Osteoblast (primary cell): ENCODE results near the gene RGS5. TPM values are rescaled to one million over a fixed set of nuclear protein-coding genes. Genes with fewer than 3 reads are reported as not detected.
A peak's percentile ranks its signal among the peaks of the same experiment; 100 is the strongest.

Experiments used
- DNase-seq: peaks from one replicate; pipeline ENCODE4 v3.0.0; 2011; ENCODE audit warnings: low spot score, mixed read lengths; ENCODE audit not compliant: insufficient read length; ENCODE audit errors: missing footprints
- H2AFZ ChIP-seq: 2 replicates; pipeline ENCODE4 v1.6.0; 2011; ENCODE audit warnings: mild to moderate bottlenecking, low read length
- H3K27ac ChIP-seq: 2 replicates; pipeline ENCODE4 v1.5.1; 2011; ENCODE audit warnings: mild to moderate bottlenecking, low read depth, low read length, moderate library complexity
- H3K27me3 ChIP-seq: 2 replicates; pipeline ENCODE4 v1.6.0; 2012; ENCODE audit warnings: mild to moderate bottlenecking, control low read depth, inconsistent platforms, low read length, moderate library complexity; ENCODE audit not compliant: insufficient read depth
- H3K36me3 ChIP-seq: 2 replicates; pipeline ENCODE4 v1.5.1; 2011; ENCODE audit warnings: mild to moderate bottlenecking, low read length, control low read depth, moderate library complexity; ENCODE audit not compliant: insufficient read depth
- H3K4me1 ChIP-seq: 2 replicates; pipeline ENCODE4 v1.5.1; 2011; ENCODE audit warnings: mild to moderate bottlenecking, low read length, control low read depth, moderate library complexity; ENCODE audit not compliant: insufficient read depth
- H3K4me2 ChIP-seq: 2 replicates; pipeline ENCODE4 v1.6.0; 2011; ENCODE audit warnings: mild to moderate bottlenecking, low read length; ENCODE audit not compliant: insufficient read depth
- H3K4me3 ChIP-seq: fragments of 200-600 bp; sonication (generic); 3 replicates; pipeline ENCODE4 v1.5.1; 2012; ENCODE audit warnings: mild to moderate bottlenecking, low read length, inconsistent platforms; ENCODE audit not compliant: insufficient read depth
- H3K79me2 ChIP-seq: 2 replicates; pipeline ENCODE4 v1.6.0; 2012; ENCODE audit warnings: mild to moderate bottlenecking, low read length, control low read depth, inconsistent platforms; ENCODE audit not compliant: insufficient read depth
- H3K9me3 ChIP-seq: 2 replicates; pipeline ENCODE4 v1.5.1; 2011; ENCODE audit warnings: low read depth, low read length, control low read depth
- H4K20me1 ChIP-seq: 2 replicates; pipeline ENCODE4 v1.6.0; 2012; ENCODE audit warnings: mild to moderate bottlenecking, low read length, control low read depth; ENCODE audit not compliant: insufficient read depth
- CTCF ChIP-seq: IDR thresholded peaks from 2 replicates; pipeline ENCODE4 v1.5.1; 2011; ENCODE audit warnings: mild to moderate bottlenecking, low read depth, low read length, moderate library complexity; ENCODE audit errors: extremely low read depth
- total RNA-seq: library from RNA; depleted of rRNA; stranded (reverse); fragments of >200 nt; gene quantifications from 2 replicates; pipeline ENCODE4 v1.2.3, GENCODE V29; 2012

Gene RGS5
- total RNA-seq, 1 donor = 1.8 TPM

- Histone ChIP-seq H3K36me3 (no peaks in the 10 kb centered on the region), H3K4me1 (no peaks in the 10 kb centered on the region), H3K27me3 (no peaks in the 10 kb centered on the region), H3K9me3 (no peaks in the 10 kb centered on the region), H3K4me2 (no peak overlapping the region), H3K27ac (no peak overlapping the region), H4K20me1 (no peaks in the 10 kb centered on the region), H2AFZ (no peak overlapping the region), H3K4me3 (no peak overlapping the region), H3K79me2 (no peaks in the 10 kb centered on the region)
- no peak for TF ChIP-seq CTCF
- no peak for DNase-seq
Observed at GRCh38 chr1:163131981-163132380, 70.7 kb downstream of the RGS5 start.

GRCh38 chr1:163130225-163130856, 72.4 kb downstream of the RGS5 start:
- Histone ChIP-seq H2AFZ (no peak overlapping the region), H3K4me1 (no peaks in the 10 kb centered on the region), H3K4me3 (no peak overlapping the region), H3K36me3 (no peaks in the 10 kb centered on the region), H4K20me1 (no peaks in the 10 kb centered on the region), H3K9me3 (no peaks in the 10 kb centered on the region), H3K79me2 (no peaks in the 10 kb centered on the region), H3K27ac (no peak overlapping the region), H3K4me2 (no peak overlapping the region), H3K27me3 (no peaks in the 10 kb centered on the region)
- no peak for TF ChIP-seq CTCF
- DNase-seq = no peak

- Histone ChIP-seq H2AFZ (peak overlapping the region; percentile 32), H3K9me3 (no peaks in the 10 kb centered on the region), H3K27ac (no peak overlapping the region), H3K36me3 (no peaks in the 10 kb centered on the region), H4K20me1 (no peaks in the 10 kb centered on the region), H3K79me2 (no peaks in the 10 kb centered on the region), H3K27me3 (peaks cover 5% of the 10 kb centered on the region), H3K4me2 (no peak overlapping the region), H3K4me1 (no peaks in the 10 kb centered on the region), H3K4me3 (no peak overlapping the region)
- TF ChIP-seq CTCF = no peak
- DNase-seq = no peak
Observed at GRCh38 chr1:163128282-163128681, 74.4 kb downstream of the RGS5 start.

- Histone ChIP-seq H4K20me1 (no peaks in the 10 kb centered on the region), H3K4me1 (no peaks in the 10 kb centered on the region), H3K36me3 (no peaks in the 10 kb centered on the region), H2AFZ (no peak overlapping the region), H3K9me3 (no peaks in the 10 kb centered on the region), H3K27me3 (peaks cover 5% of the 10 kb centered on the region), H3K4me3 (no peak overlapping the region), H3K79me2 (no peaks in the 10 kb centered on the region), H3K4me2 (no peak overlapping the region), H3K27ac (no peak overlapping the region)
- DNase-seq = no peak
- TF ChIP-seq CTCF = no peak
Observed at GRCh38 chr1:163124812-163125211, 77.9 kb downstream of the RGS5 start.
